Liver (tissue), 9 donors: ENCODE results near the gene DMXL2. TPM values are rescaled to one million over a fixed set of nuclear protein-coding genes. Genes with fewer than 3 reads are reported as not detected.

ENCODE experiments used
- DNase-seq: peaks from one replicate; pipeline ENCODE4 v3.0.0-alpha.2; 2017; ENCODE audit warnings: low spot score
- H3K27ac ChIP-seq, 2 donors: one replicate each; pipeline ENCODE4 v1.7.0; 2013; ENCODE audit warnings: inconsistent platforms in 2 of 2, low read length in 2 of 2, control low read depth in 1 of 2, low read depth in 1 of 2, mild to moderate bottlenecking in 1 of 2
- H3K27me3 ChIP-seq, 4 donors: one replicate each; pipeline versions ENCODE4 v1.6.1 to v1.7.0; 2013; ENCODE audit warnings: low read length in 3 of 4, inconsistent platforms in 1 of 4, mild to moderate bottlenecking in 1 of 4, moderate library complexity in 1 of 4; ENCODE audit not compliant: control insufficient read depth in 4 of 4, insufficient read depth in 4 of 4
- H3K36me3 ChIP-seq, 4 donors: one replicate each; pipeline versions ENCODE4 v1.6.1 to v1.7.0; 2013; ENCODE audit warnings: low read length in 3 of 4, mild to moderate bottlenecking in 3 of 4, low read depth in 1 of 4, moderate library complexity in 1 of 4; ENCODE audit not compliant: control insufficient read depth in 4 of 4, insufficient read depth in 3 of 4
- H3K4me1 ChIP-seq, 4 donors: one replicate each; pipeline versions ENCODE4 v1.6.1 to v1.7.0; 2013; ENCODE audit warnings: low read length in 3 of 4, mild to moderate bottlenecking in 3 of 4, moderate library complexity in 1 of 4; ENCODE audit not compliant: control insufficient read depth in 4 of 4, insufficient read depth in 4 of 4
- H3K4me3 ChIP-seq, 3 donors: one replicate each; pipeline versions ENCODE4 v1.6.1 to v1.7.0; 2013; ENCODE audit warnings: low read length in 3 of 3, control low read depth in 1 of 3, low read depth in 1 of 3, mild to moderate bottlenecking in 1 of 3
- H3K9ac ChIP-seq, 2 donors: one replicate each; pipeline ENCODE4 v1.7.0; 2013; ENCODE audit warnings: low read length in 2 of 2, mild to moderate bottlenecking in 2 of 2, moderate library complexity in 2 of 2, control low read depth in 1 of 2, low read depth in 1 of 2
- H3K9me3 ChIP-seq, 4 donors: one replicate each; pipeline versions ENCODE4 v1.6.1 to v1.7.0; 2013; ENCODE audit warnings: low read length in 3 of 4; ENCODE audit not compliant: control insufficient read depth in 4 of 4
- ATF3 ChIP-seq: IDR thresholded peaks from 2 replicates; pipeline ENCODE4 v1.6.1; 2016; ENCODE audit warnings: antibody characterized with exemption
- EGR1 ChIP-seq, 2 donors: IDR thresholded peaks; 2 replicates each; pipeline ENCODE4 v1.6.1; 2016 to 2018; ENCODE audit warnings: antibody characterized with exemption in 2 of 2, low read depth in 2 of 2
- FOXA1 ChIP-seq: IDR thresholded peaks from 2 replicates; pipeline ENCODE4 v1.6.1; 2016; ENCODE audit warnings: antibody characterized with exemption
- FOXA2 ChIP-seq: IDR thresholded peaks from 2 replicates; pipeline ENCODE4 v1.6.1; 2016; ENCODE audit warnings: antibody characterized with exemption
- GABPA ChIP-seq, 2 donors: IDR thresholded peaks in 1 of 2; conservative IDR thresholded peaks in 1 of 2; 2 replicates each; pipeline ENCODE4 v1.6.1; 2016; ENCODE audit warnings: antibody characterized with exemption in 2 of 2, mild to moderate bottlenecking in 1 of 2, moderate library complexity in 1 of 2
- HNF4A ChIP-seq, 2 donors: conservative IDR thresholded peaks; 2 replicates each; pipeline ENCODE4 v1.6.1; 2016; ENCODE audit warnings: antibody characterized with exemption in 2 of 2, mild to moderate bottlenecking in 2 of 2
- HNF4G ChIP-seq: IDR thresholded peaks from 2 replicates; pipeline ENCODE4 v1.6.1; 2016; ENCODE audit warnings: antibody characterized with exemption
- JUND ChIP-seq, 2 donors: IDR thresholded peaks; 2 replicates each; pipeline ENCODE4 v1.6.1; 2016; ENCODE audit warnings: antibody characterized with exemption in 2 of 2
- NR2F2 ChIP-seq: IDR thresholded peaks from 2 replicates; pipeline ENCODE4 v1.6.1; 2016; ENCODE audit warnings: antibody characterized with exemption
- RAD21 ChIP-seq, 2 donors: IDR thresholded peaks; 2 replicates each; pipeline ENCODE4 v1.6.1; 2016; ENCODE audit warnings: antibody characterized with exemption in 2 of 2, mild to moderate bottlenecking in 2 of 2
- RXRA ChIP-seq, 2 donors: IDR thresholded peaks; 2 replicates each; pipeline ENCODE4 v1.6.1; 2017 to 2018; ENCODE audit warnings: antibody characterized with exemption in 2 of 2, mild to moderate bottlenecking in 1 of 2
- SP1 ChIP-seq: IDR thresholded peaks from 2 replicates; pipeline ENCODE4 v1.6.1; 2018; ENCODE audit warnings: antibody characterized with exemption, mild to moderate bottlenecking
- YY1 ChIP-seq: IDR thresholded peaks from 2 replicates; pipeline ENCODE4 v1.6.1; 2016; ENCODE audit warnings: antibody characterized with exemption, mild to moderate bottlenecking
- ZBTB33 ChIP-seq: IDR thresholded peaks from 2 replicates; pipeline ENCODE4 v1.6.1; 2016; ENCODE audit warnings: antibody characterized with exemption
- WGBS: extraction: QIAGEN DNeasy Blood & Tissue Kit; methylation state at CpG from one replicate; pipeline ENCODE4 v1.1.7; 2013; 5-methylcytosine and 5-hydroxymethylcytosine counted together
- polyA plus RNA-seq, 2 donors: library from polyadenylated mRNA; stranded (reverse) in 1 of 2; unstranded in 1 of 2; fragments of 200-250 nt in 1 of 2; fragments of >200 nt in 1 of 2; fragmentation: Nextera tagmentation in 1 of 2; extraction: Ambion mirVana in 1 of 2; gene quantifications; one replicate each; pipeline versions ENCODE4 v1.2.1 to v1.2.3, GENCODE V29; 2013 to 2015
- total RNA-seq, 2 donors: library from RNA; depleted of rRNA; stranded (reverse); fragments of >200 nt; gene quantifications; one replicate each; pipeline ENCODE4 v1.2.3, GENCODE V29; 2014
- TF ChIP-seq, protein P1 (sequence below): fragments of 150-350 bp; IDR thresholded peaks from 2 replicates; pipeline ENCODE4 v1.5.1; 2017; ENCODE audit warnings: improper control_type of control experiment, low read depth, low read length; ENCODE audit not compliant: missing input control
- TF ChIP-seq, protein P2 (sequence below): IDR thresholded peaks from 2 replicates; pipeline ENCODE4 v1.6.1; 2016; ENCODE audit warnings: antibody characterized with exemption
- donor health status: healthy.
- donor health status: healthy.
- donor health status: healthy.
- donor health status: healthy.
- donor health status: healthy.

The DMXL2 gene
- total and polyA plus RNA-seq, 4 donors, result 3.4 to 58.5 (median 17.6) TPM

DNA sequence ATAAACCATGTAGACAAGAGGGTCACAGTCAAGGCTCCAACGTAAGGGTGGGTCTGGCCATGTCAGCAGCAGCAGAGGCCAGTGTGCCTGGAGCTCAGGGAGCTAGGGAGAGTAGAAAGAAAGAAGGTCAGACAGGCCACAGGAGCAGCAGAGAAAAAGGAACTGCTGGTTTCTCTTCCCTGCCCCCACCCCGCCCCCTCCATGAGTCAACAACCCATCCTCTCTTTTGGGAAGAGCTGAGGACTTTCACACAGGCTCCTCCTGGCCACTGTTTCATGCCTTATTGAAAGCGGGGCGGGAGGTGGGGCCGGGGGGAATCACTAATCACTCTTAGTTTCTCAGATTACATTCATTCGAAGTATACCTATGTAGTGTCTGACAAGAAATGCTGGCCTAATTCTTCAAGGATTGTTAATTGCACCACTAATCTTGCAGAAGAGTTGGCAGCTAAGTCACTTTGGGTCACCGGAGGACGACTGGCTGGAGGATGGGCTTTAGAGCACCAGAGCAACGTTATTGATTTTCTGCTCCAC lies 49.6 kb upstream of the DMXL2 start:
- Histone ChIP-seq H3K27ac (no peak overlapping the region), H3K4me1 (no peaks in the 10 kb centered on the region), H3K9me3 (no peaks in the 10 kb centered on the region), H3K36me3 (no peaks in the 10 kb centered on the region), H3K9ac (no peak overlapping the region), H3K4me3 (no peak overlapping the region), H3K27me3 (peaks cover 0 to 2% (median 0%) of the 10 kb centered on the region in 4 donors)
- DNase-seq, result no peak
- TF ChIP-seq NR2F2 (no peak), ATF3 (no peak), FOXA1 (no peak), SP1 (no peak), FOXA2 (no peak), RAD21 (IDR thresholded peaks at IDR 0.05) (no peak), GABPA (IDR thresholded peaks at IDR 0.05 in 1 of 2, conservative IDR thresholded peaks at IDR 0.05 in 1 of 2) (no peak), HNF4A (conservative IDR thresholded peaks at IDR 0.05) (no peak), EGR1 (IDR thresholded peaks at IDR 0.05; ENCODE audit: low read depth in 2 of 2) (no peak), JUND (IDR thresholded peaks at IDR 0.05) (no peak), YY1 (no peak), ZBTB33 (no peak)
- TF ChIP-seq, protein P1, sequence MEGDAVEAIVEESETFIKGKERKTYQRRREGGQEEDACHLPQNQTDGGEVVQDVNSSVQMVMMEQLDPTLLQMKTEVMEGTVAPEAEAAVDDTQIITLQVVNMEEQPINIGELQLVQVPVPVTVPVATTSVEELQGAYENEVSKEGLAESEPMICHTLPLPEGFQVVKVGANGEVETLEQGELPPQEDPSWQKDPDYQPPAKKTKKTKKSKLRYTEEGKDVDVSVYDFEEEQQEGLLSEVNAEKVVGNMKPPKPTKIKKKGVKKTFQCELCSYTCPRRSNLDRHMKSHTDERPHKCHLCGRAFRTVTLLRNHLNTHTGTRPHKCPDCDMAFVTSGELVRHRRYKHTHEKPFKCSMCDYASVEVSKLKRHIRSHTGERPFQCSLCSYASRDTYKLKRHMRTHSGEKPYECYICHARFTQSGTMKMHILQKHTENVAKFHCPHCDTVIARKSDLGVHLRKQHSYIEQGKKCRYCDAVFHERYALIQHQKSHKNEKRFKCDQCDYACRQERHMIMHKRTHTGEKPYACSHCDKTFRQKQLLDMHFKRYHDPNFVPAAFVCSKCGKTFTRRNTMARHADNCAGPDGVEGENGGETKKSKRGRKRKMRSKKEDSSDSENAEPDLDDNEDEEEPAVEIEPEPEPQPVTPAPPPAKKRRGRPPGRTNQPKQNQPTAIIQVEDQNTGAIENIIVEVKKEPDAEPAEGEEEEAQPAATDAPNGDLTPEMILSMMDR, result no peak
- 28% methylated on average over 9 of the region's 9 CpGs for WGBS

GRCh38 chr15:51669381-51669780 lies 46.8 kb upstream of the DMXL2 start:
- Histone ChIP-seq H3K36me3 (no peaks in the 10 kb centered on the region), H3K9me3 (no peaks in the 10 kb centered on the region), H3K27me3 (peaks cover 0 to 2% (median 0%) of the 10 kb centered on the region in 4 donors), H3K27ac (no peak overlapping the region), H3K9ac (no peak overlapping the region), H3K4me3 (no peak overlapping the region), H3K4me1 (no peaks in the 10 kb centered on the region)
- TF ChIP-seq HNF4G, result no peak
- whole genome bisulfite sequencing, result 70% methylated on average over 2 of the region's 2 CpGs
- DNase-seq, result no peak

DNA sequence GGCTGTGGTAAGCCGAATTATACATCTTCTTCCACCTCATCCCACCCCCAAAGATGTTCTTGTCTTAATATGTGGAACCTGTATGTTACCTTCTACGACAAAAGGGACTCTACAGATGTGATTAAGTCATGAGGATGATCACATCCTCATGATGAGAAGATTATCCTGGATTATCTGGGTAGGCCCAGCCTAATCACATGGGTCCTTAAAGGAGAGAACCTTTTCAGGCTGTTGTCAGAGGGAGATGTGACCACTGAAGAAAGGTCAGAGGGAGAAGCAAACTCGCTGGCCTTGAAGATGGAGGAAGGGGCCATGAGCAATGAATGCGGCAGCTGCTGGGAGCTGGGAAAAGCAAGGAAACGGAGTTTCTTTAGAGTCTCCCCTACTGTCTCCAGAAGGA lies 45.9 kb upstream of the DMXL2 start:
- DNase-seq, result no peak
- no peaks in the 10 kb centered on the region for H3K9me3 ChIP-seq
- no peaks in the 10 kb centered on the region for H3K36me3 ChIP-seq
- peaks cover 0 to 2% (median 0%) of the 10 kb centered on the region in 4 donors for H3K27me3 ChIP-seq
- H3K9ac ChIP-seq, result no peak overlapping the region
- H3K27ac ChIP-seq, result no peak overlapping the region
- H3K4me1 ChIP-seq, result no peaks in the 10 kb centered on the region
- 81% methylated on average over 5 of the region's 5 CpGs for WGBS
- no peak overlapping the region for H3K4me3 ChIP-seq
- TF ChIP-seq EGR1 (IDR thresholded peaks at IDR 0.05; ENCODE audit: low read depth in 2 of 2) (no peak), ZBTB33 (no peak), YY1 (no peak), RAD21 (IDR thresholded peaks at IDR 0.05) (no peak), ATF3 (no peak), HNF4A (conservative IDR thresholded peaks at IDR 0.05) (no peak), HNF4G (no peak), RXRA (IDR thresholded peaks at IDR 0.05) (no peak), JUND (IDR thresholded peaks at IDR 0.05) (no peak), FOXA2 (no peak), FOXA1 (no peak), NR2F2 (no peak), GABPA (IDR thresholded peaks at IDR 0.05 in 1 of 2, conservative IDR thresholded peaks at IDR 0.05 in 1 of 2) (no peak)
- TF ChIP-seq, protein P1, result no peak
- TF ChIP-seq, protein P2, sequence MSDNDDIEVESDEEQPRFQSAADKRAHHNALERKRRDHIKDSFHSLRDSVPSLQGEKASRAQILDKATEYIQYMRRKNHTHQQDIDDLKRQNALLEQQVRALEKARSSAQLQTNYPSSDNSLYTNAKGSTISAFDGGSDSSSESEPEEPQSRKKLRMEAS, result no peak
